Naive thymus-derived CD4-positive, alpha-beta T cell (primary cell): ENCODE data around the gene TTLL12. TPM values are rescaled to one million over a fixed set of nuclear protein-coding genes. Genes with fewer than 3 reads are reported as not detected.

Experiments used
- ATAC-seq: fragments of 150-1000 bp; cut with Tn5 transposase; 2 replicates; pipeline ENCODE4 v1.10.0; 2021; ENCODE audit warnings: mild to moderate bottlenecking, moderate library complexity
- CTCF ChIA-PET: fragments of 350-600 bp; sonication (Branson Sonifier 250); formaldehyde crosslinking; loops from one replicate; lab custom pipeline; 2021; ENCODE audit warnings: antibody characterized with exemption; lab: Charles Lee
- POLR2A ChIA-PET: fragments of 350-600 bp; sonication (Branson Sonifier 250); formaldehyde crosslinking; loops from one replicate; lab custom pipeline; 2021; ENCODE audit warnings: antibody characterized with exemption, inconsistent platforms; lab: Charles Lee
- DNase-seq, 9 donors: peaks; one replicate each; pipeline versions ENCODE4 v3.0.0 to v3.0.0-alpha.2; 2020 to 2022; ENCODE audit warnings: mixed read lengths in 1 of 9
- H3K27ac ChIP-seq: one replicate; pipeline ENCODE4 v1.7.0; 2013; ENCODE audit warnings: mild to moderate bottlenecking, low read depth, low read length, moderate library complexity
- H3K27me3 ChIP-seq, 2 donors: one replicate each; pipeline ENCODE4 v1.7.0; 2013; ENCODE audit warnings: low read length in 2 of 2, mild to moderate bottlenecking in 2 of 2, moderate library complexity in 2 of 2; ENCODE audit not compliant: control insufficient read depth in 2 of 2, insufficient read depth in 2 of 2
- H3K36me3 ChIP-seq, 3 experiments: 1 replicate in 2 of 3; 2 replicates in 1 of 3; pipeline ENCODE4 v1.7.0; 2013; ENCODE audit warnings: low read length in 3 of 3, mild to moderate bottlenecking in 3 of 3, moderate library complexity in 1 of 3; ENCODE audit not compliant: insufficient read depth in 3 of 3, control insufficient read depth in 2 of 3
- H3K4me1 ChIP-seq, 2 donors: one replicate each; pipeline ENCODE4 v1.7.0; 2013; ENCODE audit warnings: low read length in 2 of 2, mild to moderate bottlenecking in 2 of 2, moderate library complexity in 1 of 2; ENCODE audit not compliant: control insufficient read depth in 2 of 2, insufficient read depth in 2 of 2
- H3K4me3 ChIP-seq: 2 replicates; pipeline ENCODE4 v1.7.0; 2013; ENCODE audit warnings: mild to moderate bottlenecking, low read length
- H3K9me3 ChIP-seq, 3 experiments: 1 replicate in 2 of 3; 2 replicates in 1 of 3; pipeline ENCODE4 v1.7.0; 2013; ENCODE audit warnings: low read length in 3 of 3; ENCODE audit not compliant: control insufficient read depth in 2 of 3
- H3K27ac Mint-ChIP-seq, 9 donors: one replicate each; pipeline ENCODE4 v1.8.0; 2020 to 2022; ENCODE audit warnings: mixed read lengths in 9 of 9, mild to moderate bottlenecking in 8 of 9, moderate library complexity in 5 of 9, inconsistent platforms in 2 of 9
- H3K27me3 Mint-ChIP-seq, 5 donors: one replicate each; pipeline ENCODE4 v1.8.0; 2021 to 2022; ENCODE audit warnings: mixed read lengths in 5 of 5, mild to moderate bottlenecking in 1 of 5
- H3K36me3 Mint-ChIP-seq, 5 donors: one replicate each; pipeline ENCODE4 v1.8.0; 2020 to 2022; ENCODE audit warnings: mixed read lengths in 5 of 5, mild to moderate bottlenecking in 3 of 5, inconsistent platforms in 1 of 5
- H3K4me1 Mint-ChIP-seq, 7 donors: one replicate each; pipeline ENCODE4 v1.8.0; 2020 to 2022; ENCODE audit warnings: mixed read lengths in 7 of 7, mild to moderate bottlenecking in 3 of 7, inconsistent platforms in 1 of 7
- H3K4me3 Mint-ChIP-seq, 10 donors: one replicate each; pipeline ENCODE4 v1.8.0; 2020 to 2022; ENCODE audit warnings: mild to moderate bottlenecking in 10 of 10, mixed read lengths in 10 of 10, moderate library complexity in 6 of 10, inconsistent platforms in 2 of 10
- H3K9me3 Mint-ChIP-seq, 11 donors: one replicate each; pipeline ENCODE4 v1.8.0; 2020 to 2022; ENCODE audit warnings: mixed read lengths in 11 of 11, mild to moderate bottlenecking in 4 of 11, inconsistent platforms in 1 of 11, moderate library complexity in 1 of 11
- intact Hi-C, 2 donors: fragments of 100-400 bp; cut with micrococcal nuclease; formaldehyde crosslinking; loops; one replicate each; pipeline ENCODE4 v1.15.1; 2023
- polyA plus RNA-seq, 2 donors: library from polyadenylated mRNA; unstranded; fragments of 300-500 nt; fragmentation: Illumina TruSeq; gene quantifications; one replicate each; pipeline ENCODE4 v1.2.3, GENCODE V29; 2021
- total RNA-seq, 6 experiments: library from RNA in 5 of 6; stranded (reverse) in 5 of 6; gene quantifications; 1 replicate in 5 of 6; 2 replicates in 1 of 6; pipeline ENCODE4 v1.2.3 and lab custom pipeline; 2021 to 2026

Gene TTLL12
- total and polyA plus RNA-seq, 7 experiments from 2014 or later, result 15.6 to 43.7 (median 28.2) TPM

GRCh38 chr22:43197271-43197941 lies 10.5 kb upstream of the TTLL12 start:
- no peaks in the 10 kb centered on the region for H3K9me3 ChIP-seq
- no peaks in the 10 kb centered on the region for H3K4me1 Mint-ChIP-seq
- POLR2A ChIA-PET, result no interaction called here
- H3K27me3 Mint-ChIP-seq, result peaks cover 0 to 11% (median 5%) of the 10 kb centered on the region in 5 donors
- H3K27me3 ChIP-seq, result no peaks in the 10 kb centered on the region
- CTCF ChIA-PET, result no interaction called here
- H3K27ac ChIP-seq, result no peak overlapping the region
- no peak overlapping the region for H3K4me3 ChIP-seq
- no peaks in the 10 kb centered on the region for H3K36me3 Mint-ChIP-seq
- ATAC-seq (no peak), DNase-seq (no peak)
- intact Hi-C loops, result no loop called here
- no peak overlapping the region for H3K4me3 Mint-ChIP-seq
- H3K27ac Mint-ChIP-seq, result no peak overlapping the region
- no peaks in the 10 kb centered on the region for H3K36me3 ChIP-seq
- H3K4me1 ChIP-seq, result no peaks in the 10 kb centered on the region
- peaks cover 0 to 1% (median 0%) of the 10 kb centered on the region in 11 donors for H3K9me3 Mint-ChIP-seq

- H3K36me3 Mint-ChIP-seq, result peaks cover 0 to 10% (median 0%) of the 10 kb centered on the region in 5 donors
- DNase-seq (no peak), ATAC-seq (no peak)
- ChIA-PET CTCF (interaction anchor here (0.9 kb wide), 1 partner anchor 1981 kb away, joined by 3 read pairs; no protein-coding TSS in a partner anchor), POLR2A (no interaction called here)
- peaks cover 5 to 8% of the 10 kb centered on the region in 2 donors for H3K4me1 ChIP-seq
- H3K27me3 ChIP-seq, result no peaks in the 10 kb centered on the region
- H3K4me3 ChIP-seq, result no peak overlapping the region
- no peaks in the 10 kb centered on the region for H3K9me3 ChIP-seq
- no peak overlapping the region for H3K4me3 Mint-ChIP-seq
- peaks cover 0 to 10% (median 3%) of the 10 kb centered on the region in 11 donors for H3K9me3 Mint-ChIP-seq
- no peak overlapping the region for H3K27ac ChIP-seq
- H3K4me1 Mint-ChIP-seq, result peaks cover 0 to 14% (median 7%) of the 10 kb centered on the region in 7 donors
- H3K36me3 ChIP-seq, result no peaks in the 10 kb centered on the region
- peaks cover 0 to 21% (median 0%) of the 10 kb centered on the region in 5 donors for H3K27me3 Mint-ChIP-seq
- intact Hi-C loops, result no loop called here
- H3K27ac Mint-ChIP-seq, result peak overlapping the region in 1 of 9 donors; percentile 20
These were observed 4.9 kb upstream of the TTLL12 start for GRCh38 chr22:43191831-43192230.

DNA sequence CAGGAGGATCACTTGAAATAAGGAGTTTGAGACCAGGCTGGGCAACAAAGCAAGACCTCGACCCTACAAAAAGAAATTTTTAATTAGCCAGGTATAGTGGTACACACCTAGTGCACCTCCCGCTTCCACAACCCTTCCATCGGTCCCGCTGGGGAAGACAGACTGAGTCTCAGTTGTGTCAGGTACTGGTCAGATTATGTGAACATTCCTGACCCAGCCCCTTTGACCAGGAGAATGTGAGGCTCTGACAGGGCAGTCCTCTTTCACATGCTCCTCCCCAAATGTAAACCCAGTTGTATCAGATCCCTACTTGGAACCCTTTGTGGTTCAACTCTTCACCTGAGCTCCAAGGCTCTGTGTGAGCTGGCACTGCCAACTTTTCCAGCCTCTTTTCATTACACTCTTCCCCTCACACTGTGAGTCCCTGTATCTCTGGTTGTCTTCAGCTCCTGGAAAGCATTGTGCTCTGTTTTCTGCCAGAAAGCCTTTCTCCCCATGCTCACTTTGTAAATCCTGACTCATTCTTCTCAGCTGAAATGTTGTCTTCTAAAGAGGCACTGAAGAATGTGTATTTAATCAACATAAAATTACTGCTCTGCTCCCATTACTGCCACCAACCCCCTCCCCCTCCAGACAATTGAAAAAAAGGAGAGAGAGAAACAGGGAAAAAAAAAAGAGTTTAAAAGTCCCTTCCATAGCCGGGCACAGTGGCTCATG lies 2.1 kb upstream of the TTLL12 start:
- Mint-ChIP-seq H3K27me3 (peaks cover 0 to 18% (median 0%) of the 10 kb centered on the region in 5 donors), H3K4me1 (peaks cover 4 to 36% (median 22%) of the 10 kb centered on the region in 7 donors), H3K4me3 (peak overlapping the region; percentile 10 to 64 (median 47)), H3K9me3 (peaks cover 0 to 10% (median 3%) of the 10 kb centered on the region in 11 donors), H3K36me3 (peaks cover 0 to 10% (median 0%) of the 10 kb centered on the region in 5 donors), H3K27ac (peak overlapping the region; percentile 69 to 98 (median 82))
- Histone ChIP-seq H3K36me3 (no peaks in the 10 kb centered on the region), H3K9me3 (no peaks in the 10 kb centered on the region), H3K27me3 (no peaks in the 10 kb centered on the region), H3K4me3 (no peak overlapping the region), H3K4me1 (peaks cover 18% of the 10 kb centered on the region in 2 donors), H3K27ac (peak overlapping the region; percentile 91)
- ChIA-PET POLR2A (no interaction called here), CTCF (no interaction called here)
- no peak for DNase-seq
- ATAC-seq, result no peak
- intact Hi-C loops, result loop anchor here (5.0 to 10.0 kb wide), 4 partner anchors 76 to 623 kb away; partner anchors contain the start of genes ARFGAP3 (in 1 of the 2) and EFCAB6 (in 1 of the 2)

DNA sequence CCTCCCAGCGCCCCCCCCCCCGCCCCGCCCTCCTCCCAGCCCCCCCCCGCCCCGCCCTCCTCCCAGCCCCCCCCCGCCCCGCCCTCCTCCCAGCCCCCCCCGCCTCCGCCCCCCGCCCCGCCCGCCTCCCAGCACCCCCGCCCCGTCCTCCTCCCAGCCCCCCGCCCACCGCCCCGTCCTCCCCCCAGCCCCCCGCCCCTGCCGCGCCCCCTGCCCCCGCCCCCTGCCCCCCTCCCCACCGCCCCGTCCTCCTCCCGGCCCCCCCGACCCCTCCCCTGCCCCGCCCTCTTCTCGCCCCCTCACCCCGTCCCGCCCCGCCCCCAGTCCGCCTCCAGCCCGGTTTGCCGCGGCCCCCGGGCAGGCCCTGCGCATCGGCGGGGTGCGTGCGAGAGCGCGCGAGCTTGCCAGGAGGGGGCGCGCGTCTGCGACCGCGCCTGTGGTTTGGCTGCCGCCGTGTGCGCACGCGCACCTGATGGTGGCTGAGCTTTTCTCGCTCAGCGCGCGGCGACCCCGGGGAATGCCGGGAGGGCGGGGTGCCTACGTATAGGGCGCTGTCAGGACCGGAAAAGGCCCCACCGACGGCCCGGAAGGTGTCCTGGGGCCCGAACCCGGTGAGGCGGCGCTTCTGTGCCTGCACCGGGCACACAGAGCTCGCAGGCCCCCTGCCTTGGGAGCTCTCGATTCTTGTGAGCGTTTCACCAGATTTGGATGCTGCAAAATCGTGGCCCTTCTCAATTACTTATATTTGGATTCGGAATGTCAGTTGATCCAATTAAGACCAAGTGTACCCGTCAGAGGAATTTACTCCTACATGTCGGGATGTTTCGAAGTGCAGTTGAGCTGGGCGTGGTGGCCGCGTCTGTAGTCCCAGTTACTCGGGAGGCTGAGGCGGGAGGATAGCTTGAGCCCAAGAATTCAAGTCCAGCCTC lies 501 bp upstream of the TTLL12 start:
- Mint-ChIP-seq H3K9me3 (peaks cover 0 to 10% (median 3%) of the 10 kb centered on the region in 11 donors), H3K27ac (peak overlapping the region; percentile 94 to 99 (median 98)), H3K4me3 (peak overlapping the region; percentile 75 to 89 (median 86)), H3K27me3 (peaks cover 0 to 15% (median 0%) of the 10 kb centered on the region in 5 donors), H3K36me3 (peaks cover 0 to 12% (median 0%) of the 10 kb centered on the region in 5 donors), H3K4me1 (peaks cover 5 to 36% (median 24%) of the 10 kb centered on the region in 7 donors)
- DNase-seq, result peak; percentile 93 to 98 (median 97)
- ATAC-seq, result peak; percentile 94
- peak overlapping the region; percentile 91 for H3K27ac ChIP-seq
- no peaks in the 10 kb centered on the region for H3K27me3 ChIP-seq
- H3K36me3 ChIP-seq, result peaks cover 0 to 4% (median 0%) of the 10 kb centered on the region in 3 experiments
- ChIA-PET POLR2A (interaction anchor here (0.8 to 2.2 kb wide), 7 partner anchors 24 to 329 kb away, joined by 3 to 18 read pairs (median 5); partner anchors contain the start of genes MCAT and TSPO), CTCF (interaction anchor here (1.0 to 1.7 kb wide), 2 partner anchors 43 to 76 kb away, joined by 4 to 5 read pairs; no protein-coding TSS in a partner anchor)
- no peaks in the 10 kb centered on the region for H3K9me3 ChIP-seq
- H3K4me1 ChIP-seq, result peaks cover 18% of the 10 kb centered on the region in 2 donors
- peak overlapping the region; percentile 65 for H3K4me3 ChIP-seq
- intact Hi-C loops, result loop anchor here (1.0 to 10.0 kb wide), 12 partner anchors 35 to 625 kb away; partner anchors contain the start of genes ARFGAP3 (in 2 of the 2), MCAT (in 2 of the 2), EFCAB6 (in 1 of the 2) and PACSIN2 (in 1 of the 2)

GRCh38 chr22:43185860-43186261 lies 1.1 kb downstream of the TTLL12 start:
- Histone ChIP-seq H3K27me3 (no peaks in the 10 kb centered on the region), H3K4me3 (peak overlapping the region; percentile 65), H3K27ac (peak overlapping the region; percentile 78), H3K36me3 (peaks cover 0 to 7% (median 0%) of the 10 kb centered on the region in 3 experiments), H3K4me1 (peaks cover 18% of the 10 kb centered on the region in 2 donors), H3K9me3 (no peaks in the 10 kb centered on the region)
- intact Hi-C loops, result loop anchor here (2.0 to 10.0 kb wide), 5 partner anchors 33 to 626 kb away; partner anchors contain the start of genes ARFGAP3 (in 1 of the 2) and EFCAB6 (in 1 of the 2)
- ATAC-seq (no peak), DNase-seq (no peak)
- Mint-ChIP-seq H3K4me1 (peaks cover 5 to 36% (median 24%) of the 10 kb centered on the region in 7 donors), H3K4me3 (peak overlapping the region; percentile 59 to 83 (median 70)), H3K9me3 (peaks cover 0 to 4% (median 0%) of the 10 kb centered on the region in 11 donors), H3K27me3 (peaks cover 0 to 4% (median 0%) of the 10 kb centered on the region in 5 donors), H3K27ac (peak overlapping the region in 7 of 9 donors; percentile 10 to 65 (median 33)), H3K36me3 (peaks cover 0 to 8% (median 0%) of the 10 kb centered on the region in 5 donors)
- ChIA-PET CTCF (no interaction called here), POLR2A (interaction anchor here (2.2 kb wide), 1 partner anchor 34 kb away, joined by 17 read pairs; the partner anchor contains the start of gene TSPO)
